ENCODE data around the gene NR1H3. TPM values are rescaled to one million over a fixed set of nuclear protein-coding genes. Genes with fewer than 3 reads are reported as not detected.

The NR1H3 gene
- total RNA-seq, 1 donor from 2014 or later, result 14.4 TPM

- H3K27me3 Mint-ChIP-seq (ENCODE audit: unreplicated experiment), result no peaks in the 10 kb centered on the region
- DNase-seq (ENCODE audit: extremely low spot score, unreplicated experiment), result no peak
- no peak for TF ChIP-seq CTCF (IDR thresholded peaks at IDR 0.05)
- peaks cover 6% of the 10 kb centered on the region for H3K9me3 Mint-ChIP-seq (ENCODE audit: unreplicated experiment)
- peaks cover 60% of the 10 kb centered on the region for H3K36me3 Mint-ChIP-seq (ENCODE audit: unreplicated experiment)
- no peak overlapping the region for H3K4me3 Mint-ChIP-seq (ENCODE audit: unreplicated experiment)
- no peak overlapping the region for H3K27ac Mint-ChIP-seq (ENCODE audit: unreplicated experiment)
- no peaks in the 10 kb centered on the region for H3K4me1 Mint-ChIP-seq (ENCODE audit: unreplicated experiment)
Measured at GRCh38 chr11:47296045-47296444, 38.2 kb downstream of the NR1H3 start.

GRCh38 chr11:47299078-47299477, 41.3 kb downstream of the NR1H3 start:
- H3K27me3 Mint-ChIP-seq (ENCODE audit: unreplicated experiment), result no peaks in the 10 kb centered on the region

GRCh38 chr11:47302853-47303252, 45.1 kb downstream of the NR1H3 start:
- H3K4me3 Mint-ChIP-seq (ENCODE audit: unreplicated experiment), result no peak overlapping the region
- DNase-seq (ENCODE audit: extremely low spot score, unreplicated experiment), result no peak
- H3K9me3 Mint-ChIP-seq (ENCODE audit: unreplicated experiment), result peaks cover 13% of the 10 kb centered on the region
- peaks cover 64% of the 10 kb centered on the region for H3K36me3 Mint-ChIP-seq (ENCODE audit: unreplicated experiment)
- TF ChIP-seq CTCF (IDR thresholded peaks at IDR 0.05), result no peak
- no peaks in the 10 kb centered on the region for H3K27me3 Mint-ChIP-seq (ENCODE audit: unreplicated experiment)
- no peak overlapping the region for H3K27ac Mint-ChIP-seq (ENCODE audit: unreplicated experiment)
- H3K4me1 Mint-ChIP-seq (ENCODE audit: unreplicated experiment), result peaks cover 5% of the 10 kb centered on the region

More at GRCh38 chr11:47299078-47299477, 41.3 kb downstream of the NR1H3 start:
- H3K4me3 Mint-ChIP-seq (ENCODE audit: unreplicated experiment), result no peak overlapping the region
- no peak overlapping the region for H3K27ac Mint-ChIP-seq (ENCODE audit: unreplicated experiment)
- H3K9me3 Mint-ChIP-seq (ENCODE audit: unreplicated experiment), result peaks cover 13% of the 10 kb centered on the region
- H3K4me1 Mint-ChIP-seq (ENCODE audit: unreplicated experiment), result no peaks in the 10 kb centered on the region
- peaks cover 74% of the 10 kb centered on the region for H3K36me3 Mint-ChIP-seq (ENCODE audit: unreplicated experiment)
- TF ChIP-seq CTCF (IDR thresholded peaks at IDR 0.05), result no peak
- no peak for DNase-seq (ENCODE audit: extremely low spot score, unreplicated experiment)

GRCh38 chr11:47305734-47306483, 48.1 kb downstream of the NR1H3 start:
- Mint-ChIP-seq H3K9me3 (ENCODE audit: unreplicated experiment) (peaks cover 6% of the 10 kb centered on the region), H3K4me1 (ENCODE audit: unreplicated experiment) (peaks cover 5% of the 10 kb centered on the region), H3K36me3 (ENCODE audit: unreplicated experiment) (peaks cover 56% of the 10 kb centered on the region), H3K27ac (ENCODE audit: unreplicated experiment) (no peak overlapping the region), H3K27me3 (ENCODE audit: unreplicated experiment) (no peaks in the 10 kb centered on the region), H3K4me3 (ENCODE audit: unreplicated experiment) (no peak overlapping the region)
- no peak for DNase-seq (ENCODE audit: extremely low spot score, unreplicated experiment)
- no peak for TF ChIP-seq CTCF (IDR thresholded peaks at IDR 0.05)

DNA sequence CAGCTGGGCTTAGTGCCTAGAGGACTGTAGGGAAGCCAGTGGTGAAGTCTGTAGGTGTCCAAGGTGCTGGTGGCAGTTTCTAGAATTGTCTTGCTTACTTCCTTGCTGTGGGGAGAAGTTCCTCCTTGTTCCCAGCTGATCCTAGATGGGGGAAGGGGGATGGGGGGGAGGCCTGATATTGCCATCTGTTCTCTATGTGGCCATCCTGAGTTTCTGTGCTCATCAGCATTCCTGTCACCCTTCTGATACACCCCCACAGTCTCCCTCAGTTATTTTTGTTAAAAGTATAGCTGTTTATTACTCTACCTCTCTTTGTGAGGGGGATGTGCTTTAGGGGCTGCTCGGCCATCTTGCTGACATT, 48.7 kb downstream of the NR1H3 start:
- Mint-ChIP-seq H3K27ac (ENCODE audit: unreplicated experiment) (no peak overlapping the region), H3K27me3 (ENCODE audit: unreplicated experiment) (no peaks in the 10 kb centered on the region)

More for the DNA sequence above, 48.7 kb downstream of the NR1H3 start:
- no peak for DNase-seq (ENCODE audit: extremely low spot score, unreplicated experiment)
- H3K4me3 Mint-ChIP-seq (ENCODE audit: unreplicated experiment), result no peak overlapping the region
- peaks cover 6% of the 10 kb centered on the region for H3K9me3 Mint-ChIP-seq (ENCODE audit: unreplicated experiment)
- H3K4me1 Mint-ChIP-seq (ENCODE audit: unreplicated experiment), result peaks cover 5% of the 10 kb centered on the region
- H3K36me3 Mint-ChIP-seq (ENCODE audit: unreplicated experiment), result peaks cover 57% of the 10 kb centered on the region
- no peak for TF ChIP-seq CTCF (IDR thresholded peaks at IDR 0.05)
